22Rv1 (cell line): ENCODE measurements around the gene ZNF629.

ENCODE experiments used
- CTCF ChIP-seq: fragments of 450-650 bp; IDR thresholded peaks from 2 replicates; pipeline ENCODE4 v1.5.1; 2017; ENCODE audit warnings: mild to moderate bottlenecking
- ZFX ChIP-seq: fragments of 450-650 bp; IDR thresholded peaks from 2 replicates; pipeline ENCODE4 v1.6.1; 2017; ENCODE audit warnings: antibody characterized with exemption, borderline replicate concordance

- TF ChIP-seq ZFX = no peak
- TF ChIP-seq CTCF = no peak
These were observed 26.9 kb downstream of the ZNF629 start for GRCh38 chr16:30760001-30760559.
